IMR-90 (cell line): ENCODE results near the gene FAM180A. TPM values are rescaled to one million over a fixed set of nuclear protein-coding genes. Genes with fewer than 3 reads are reported as not detected.

Experiments
- ATAC-seq: fragments of 200-7000 bp; cut with Tn5 transposase; 2 replicates; pipeline ENCODE4 v1.9.1; 2020; ENCODE audit warnings: low read depth, mild to moderate bottlenecking, moderate library complexity
- Bru-seq: library from RNA; stranded (reverse); fragments of 400-500 nt; gene quantifications from one replicate; lab custom pipeline; 2021; lab: Mats Ljungman, UMichigan
- BruChase-seq, 2 experiments: library from RNA; stranded (reverse); fragments of 400-500 nt; gene quantifications; one replicate each; lab custom pipeline; 2021; lab: Mats Ljungman, UMichigan
- BruUV-seq: library from RNA; stranded (reverse); fragments of 400-500 nt; replicated peaks from 2 replicates; lab custom pipeline; 2021; lab: Mats Ljungman, UMichigan
- CTCF ChIA-PET: fragments of 300-600 bp; formaldehyde crosslinking; extraction: SDS; loops from one replicate; lab custom pipeline; 2021; ENCODE audit warnings: antibody characterized with exemption; lab: Yijun Ruan, JAX
- POLR2A ChIA-PET: fragments of 300-600 bp; sonication (Branson Sonifier 250); formaldehyde crosslinking; loops from one replicate; lab custom pipeline; 2022; ENCODE audit warnings: antibody characterized with exemption; ENCODE audit not compliant: unreplicated experiment; lab: Charles Lee
- DNase-seq: peaks from one replicate; pipeline ENCODE4 v3.0.0; 2013
- H2AFZ ChIP-seq: replicated peaks from 2 replicates; pipeline ENCODE3; 2013; ENCODE audit warnings: low read length, mild to moderate bottlenecking; ENCODE audit not compliant: poor library complexity
- H2AK5ac ChIP-seq: 2 replicates; pipeline ENCODE4 v1.6.1; 2013; ENCODE audit warnings: low read depth, low read length, inconsistent platforms
- H2AK9ac ChIP-seq: replicated peaks from 2 replicates; pipeline ENCODE3; 2013; ENCODE audit warnings: mild to moderate bottlenecking, low read depth, low read length, moderate library complexity; ENCODE audit not compliant: poor library complexity
- H2BK120ac ChIP-seq: 2 replicates; pipeline ENCODE4 v1.6.1; 2013; ENCODE audit warnings: low read depth, low read length, inconsistent platforms
- H2BK15ac ChIP-seq: 3 replicates; pipeline ENCODE4 v1.6.1; 2013; ENCODE audit warnings: low read depth, low read length, inconsistent platforms
- H2BK20ac ChIP-seq: 2 replicates; pipeline ENCODE4 v1.6.1; 2013; ENCODE audit warnings: low read depth, mild to moderate bottlenecking, inconsistent platforms, low read length, moderate library complexity
- H2BK5ac ChIP-seq: 2 replicates; pipeline ENCODE4 v1.6.1; 2013; ENCODE audit warnings: mild to moderate bottlenecking, low read depth, low read length, inconsistent platforms; ENCODE audit not compliant: poor library complexity, severe bottlenecking
- H3K14ac ChIP-seq: replicated peaks from 2 replicates; pipeline ENCODE4 v1.6.1; 2013; ENCODE audit warnings: low read depth, low read length, inconsistent platforms
- H3K18ac ChIP-seq: 2 replicates; pipeline ENCODE4 v1.6.1; 2013; ENCODE audit warnings: low read depth, low read length, control low read depth
- H3K23ac ChIP-seq: 2 replicates; pipeline ENCODE4 v1.6.1; 2013; ENCODE audit warnings: low read depth, low read length, inconsistent platforms
- H3K27ac ChIP-seq: 2 replicates; pipeline ENCODE4 v1.5.1; 2013; ENCODE audit warnings: mild to moderate bottlenecking, control low read depth, low read length; ENCODE audit not compliant: insufficient read depth
- H3K27me3 ChIP-seq: 2 replicates; pipeline ENCODE4 v1.6.1; 2013; ENCODE audit warnings: low read length; ENCODE audit not compliant: control insufficient read depth, insufficient read depth
- H3K36me3 ChIP-seq: 2 replicates; pipeline ENCODE4 v1.6.1; 2013; ENCODE audit warnings: low read length, mixed read lengths; ENCODE audit not compliant: control insufficient read depth, insufficient read depth
- H3K4ac ChIP-seq: 2 replicates; pipeline ENCODE4 v1.6.1; 2013; ENCODE audit warnings: low read depth, low read length, inconsistent platforms
- H3K4me1 ChIP-seq: 2 replicates; pipeline ENCODE4 v1.6.1; 2013; ENCODE audit warnings: low read length, mixed read lengths; ENCODE audit not compliant: control insufficient read depth, insufficient read depth
- H3K4me2 ChIP-seq: 2 replicates; pipeline ENCODE4 v1.6.1; 2013; ENCODE audit warnings: low read depth, mild to moderate bottlenecking, control low read depth, low read length, moderate library complexity
- H3K4me3 ChIP-seq: 2 replicates; pipeline ENCODE4 v1.5.1; 2013; ENCODE audit warnings: low read depth, mild to moderate bottlenecking, control low read depth, low read length, moderate library complexity; ENCODE audit not compliant: insufficient read depth
- H3K56ac ChIP-seq: 2 replicates; pipeline ENCODE4 v1.6.1; 2013; ENCODE audit warnings: low read length, inconsistent platforms; ENCODE audit not compliant: insufficient read depth; ENCODE audit errors: extremely low read depth
- H3K79me1 ChIP-seq, 2 experiments: 2 replicates each; pipeline ENCODE4 v1.6.1; 2013; ENCODE audit warnings: low read length in 2 of 2, inconsistent platforms in 1 of 2, low read depth in 1 of 2
- H3K9ac ChIP-seq: 2 replicates; pipeline ENCODE4 v1.6.1; 2013; ENCODE audit warnings: low read depth, low read length, control low read depth
- H3K9me1 ChIP-seq: 2 replicates; pipeline ENCODE4 v1.6.1; 2013; ENCODE audit warnings: low read length, inconsistent platforms; ENCODE audit not compliant: insufficient read depth
- H3K9me3 ChIP-seq: 2 replicates; pipeline ENCODE4 v1.6.1; 2013; ENCODE audit warnings: low read length; ENCODE audit not compliant: control insufficient read depth, insufficient read depth
- H4K20me1 ChIP-seq: 2 replicates; pipeline ENCODE4 v1.6.1; 2013; ENCODE audit warnings: low read length, inconsistent platforms; ENCODE audit not compliant: insufficient read depth
- H4K5ac ChIP-seq: 2 replicates; pipeline ENCODE4 v1.6.1; 2013; ENCODE audit warnings: mild to moderate bottlenecking, low read depth, low read length, control low read depth
- H4K8ac ChIP-seq, 2 experiments: 2 replicates each; pipeline ENCODE4 v1.6.1; 2013; ENCODE audit warnings: low read depth in 2 of 2, low read length in 2 of 2, control low read depth in 1 of 2, inconsistent platforms in 1 of 2
- H4K91ac ChIP-seq: 2 replicates; pipeline ENCODE4 v1.6.1; 2013; ENCODE audit warnings: low read depth, low read length, inconsistent platforms; ENCODE audit not compliant: insufficient read depth
- BHLHE40 ChIP-seq: fragments of 150-350 bp; IDR thresholded peaks from 2 replicates; pipeline ENCODE4 v1.6.1; 2016; ENCODE audit warnings: mild to moderate bottlenecking, low read depth, low read length
- CHD1 ChIP-seq: IDR thresholded peaks from 2 replicates; pipeline ENCODE4 v1.6.1; 2012; ENCODE audit warnings: low read depth, low read length, improper control_type of control experiment
- FOS ChIP-seq: fragments of 150-350 bp; IDR thresholded peaks from 2 replicates; pipeline ENCODE4 v1.6.1; 2016; ENCODE audit warnings: low read depth, low read length
- MAFK ChIP-seq: IDR thresholded peaks from 2 replicates; pipeline ENCODE4 v1.6.1; 2012; ENCODE audit warnings: low read depth, low read length, improper control_type of control experiment
- MAZ ChIP-seq: IDR thresholded peaks from 2 replicates; pipeline ENCODE4 v1.6.1; 2012; ENCODE audit warnings: low read depth, mild to moderate bottlenecking, low read length, improper control_type of control experiment, moderate library complexity, borderline replicate concordance
- MXI1 ChIP-seq: IDR thresholded peaks from 2 replicates; pipeline ENCODE4 v1.6.1; 2012; ENCODE audit warnings: low read depth, mild to moderate bottlenecking, low read length, moderate library complexity, borderline replicate concordance
- NFE2L2 ChIP-seq: fragments of 150-350 bp; IDR thresholded peaks from 2 replicates; pipeline ENCODE4 v1.6.1; 2016; ENCODE audit warnings: low read depth, mild to moderate bottlenecking, low read length
- POLR2A ChIP-seq: IDR thresholded peaks from 2 replicates; pipeline ENCODE4 v1.6.1; 2012; ENCODE audit warnings: mild to moderate bottlenecking, low read depth, low read length
- RAD21 ChIP-seq: IDR thresholded peaks from 2 replicates; pipeline ENCODE4 v1.6.1; 2012; ENCODE audit warnings: low read length, improper control_type of control experiment
- RFX5 ChIP-seq: IDR thresholded peaks from 2 replicates; pipeline ENCODE4 v1.8.0; 2012; ENCODE audit warnings: low read depth, mild to moderate bottlenecking, low read length, moderate library complexity
- SMC3 ChIP-seq: fragments of 150-350 bp; IDR thresholded peaks from 2 replicates; pipeline ENCODE4 v1.6.1; 2016; ENCODE audit warnings: low read depth, mild to moderate bottlenecking, antibody characterized with exemption, low read length, moderate library complexity
- WGBS, 2 experiments: methylation state at CpG; one replicate each; pipeline versions ENCODE4 v1.1.5 to v1.1.7; 2013; ENCODE audit warnings: missing lambda C conversion rate in 2 of 2; ENCODE audit not compliant: insufficient read length in 1 of 2; ENCODE audit errors: extremely low coverage in 2 of 2; 5-methylcytosine and 5-hydroxymethylcytosine counted together
- dilution Hi-C: fragments of 300-500 bp; cut with HindIII; formaldehyde crosslinking; loops from one replicate; pipeline ENCODE4 v1.14.3; 2018; ENCODE audit warnings: low sequenced_read_pairs; ENCODE audit not compliant: unreplicated experiment
- in situ Hi-C: fragments of 300-500 bp; cut with MboI; formaldehyde crosslinking; loops from 3 replicates; pipeline ENCODE4 v1.14.3; 2019; ENCODE audit warnings: low sequenced_read_pairs, inconsistent platforms, mixed read lengths
- intact Hi-C: fragments of 100-400 bp; cut with micrococcal nuclease; formaldehyde crosslinking; loops from 2 replicates; pipeline ENCODE4 v1.10.0; 2022
- long read RNA-seq: library from polyadenylated mRNA; unstranded; transcript quantifications from one replicate; pipeline ENCODE4 v2.0.0, GENCODE V29; 2021; ENCODE audit not compliant: unreplicated experiment
- polyA plus RNA-seq, 3 experiments: library from polyadenylated mRNA; depleted of rRNA; stranded (reverse); fragments of >200 nt; gene quantifications; 2 replicates each; pipeline ENCODE4 v1.2.3, GENCODE V29; 2012; ENCODE audit warnings: low replicate concordance in 1 of 3
- total RNA-seq: library from RNA; depleted of rRNA; stranded (reverse); fragments of >200 nt; gene quantifications from 2 replicates; pipeline ENCODE4 v1.2.3, GENCODE V29; 2012; rRNA removed
- TF ChIP-seq, protein P1 (sequence below): conservative IDR thresholded peaks from 2 replicates; pipeline ENCODE4 v1.5.1; 2012; ENCODE audit warnings: mild to moderate bottlenecking, low read depth, low read length, improper control_type of control experiment
- TF ChIP-seq, protein P2 (sequence below): fragments of 150-350 bp; IDR thresholded peaks from 2 replicates; pipeline ENCODE4 v1.6.1; 2017; ENCODE audit warnings: mild to moderate bottlenecking, antibody characterized with exemption, low read length, low read depth
- TF ChIP-seq, protein P3 (sequence below): fragments of 150-350 bp; IDR thresholded peaks from 2 replicates; pipeline ENCODE4 v1.6.1; 2016; ENCODE audit warnings: low read depth, mild to moderate bottlenecking, low read length, moderate library complexity, borderline replicate concordance

FAM180A gene
- total RNA-seq (1.3 and 1.4 TPM in 2 replicates), polyA plus RNA-seq (2012; rRNA removed) (2.0 and 2.2 TPM in 2 replicates), Bru-seq, nascent RNA (percentile 27 among the genes with signal in this experiment), BruChase-seq, experiment 1, labeled RNA remaining after a 6-hour chase (percentile 37 among the genes with signal in this experiment), BruChase-seq, experiment 2, labeled RNA remaining after a 2-hour chase (percentile 28 among the genes with signal in this experiment)
- polyA plus RNA-seq (2012; cell fraction: cytosol; rRNA removed), result 0.35 and 1.9 TPM in 2 replicates
- 0.73 and 1.5 TPM in 2 replicates for polyA plus RNA-seq (2012; cell fraction: nucleus; rRNA removed; ENCODE audit: low replicate concordance)
- long read RNA-seq, partial matches to known transcripts, result 0 of 2 reads
- long read RNA-seq, other reads (novel, unspliced or antisense), result 2 of 2 reads

DNA sequence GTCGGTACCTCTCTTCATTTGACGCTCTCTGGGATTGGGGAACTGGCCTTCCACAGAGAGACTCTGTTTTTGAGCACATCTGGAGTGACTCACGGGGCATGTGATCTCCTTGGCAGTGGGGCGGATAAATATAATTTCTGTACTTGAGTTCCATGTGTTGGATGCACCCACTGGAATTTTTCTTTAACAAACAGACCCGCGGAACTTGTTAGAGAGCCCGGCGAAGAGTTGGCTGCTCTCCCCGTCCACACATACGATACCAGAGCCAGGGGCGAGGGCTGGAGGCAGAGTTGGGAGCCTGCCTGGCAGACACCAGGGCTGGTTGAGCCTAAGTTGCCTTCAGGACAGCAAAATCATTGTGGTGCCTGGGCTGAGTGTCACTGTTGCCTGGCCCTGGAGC, at the start of gene FAM180A:
Gene FAM180A, minus strand, starts transcription at position 44 of the 400 bp plus-strand sequence. CDS start 233 bp downstream, outside the sequence.
- peak within 1 kb of the TSS; percentile 85 for H2BK5ac ChIP-seq
- H3K56ac ChIP-seq, result peak within 1 kb of the TSS; percentile 11; the same call in 1 of the 2 replicates
- in situ Hi-C loops (no loop called here), dilution Hi-C loops (no loop called here), intact Hi-C loops (no loop called here)
- H3K27me3 ChIP-seq, result no peaks in the 10 kb centered on the region
- H3K79me1 ChIP-seq, result peaks cover 0 to 9% of the 10 kb centered on the region in 2 experiments; a peak in 1 of 4 replicates
- peak within 1 kb of the TSS; percentile 91 for H2BK120ac ChIP-seq
- H3K9me3 ChIP-seq, result no peaks in the 10 kb centered on the region
- H4K91ac ChIP-seq, result peak within 1 kb of the TSS; percentile 79
- peak within 1 kb of the TSS; percentile 88 to 89 for H4K8ac ChIP-seq
- ChIA-PET CTCF (no interaction called here), POLR2A (no interaction called here)
- peaks cover 24% of the 10 kb centered on the region for H3K4me1 ChIP-seq
- H3K18ac ChIP-seq, result peak within 1 kb of the TSS; percentile 82
- no CpG with 5 or more reads among the region's 11 CpGs for WGBS, 2 experiments
- peak within 1 kb of the TSS; percentile 94 for H3K4ac ChIP-seq
- no peak within 1 kb of the TSS for H3K4me3 ChIP-seq
- peaks cover 25% of the 10 kb centered on the region for H3K9me1 ChIP-seq
- DNase-seq, result peak; percentile 85
- H3K14ac ChIP-seq, result peak within 1 kb of the TSS; percentile 87
- ATAC-seq, result peak; percentile 38
- H2AK5ac ChIP-seq, result peak within 1 kb of the TSS; percentile 92
- H3K27ac ChIP-seq, result peak within 1 kb of the TSS; percentile 90
- H2AFZ ChIP-seq, result peak within 1 kb of the TSS; percentile 94
- no TSS peak for BruUV-seq
- H2BK15ac ChIP-seq, result peak within 1 kb of the TSS; percentile 95; the same call in 2 of the 3 replicates
- peak within 1 kb of the TSS; percentile 31; the same call in 1 of the 2 replicates for H3K9ac ChIP-seq
- H3K36me3 ChIP-seq, result no peaks in the 10 kb centered on the region
- no peaks in the 10 kb centered on the region for H4K20me1 ChIP-seq
- H3K4me2 ChIP-seq, result peak within 1 kb of the TSS; percentile 34
- H3K23ac ChIP-seq, result peak within 1 kb of the TSS; percentile 83
- H2AK9ac ChIP-seq, result peak within 1 kb of the TSS; percentile 74
- peak within 1 kb of the TSS; percentile 93 for H2BK20ac ChIP-seq
- peak within 1 kb of the TSS; percentile 86 for H4K5ac ChIP-seq
- TF ChIP-seq MAFK, result no peak
- TF ChIP-seq, protein P1, sequence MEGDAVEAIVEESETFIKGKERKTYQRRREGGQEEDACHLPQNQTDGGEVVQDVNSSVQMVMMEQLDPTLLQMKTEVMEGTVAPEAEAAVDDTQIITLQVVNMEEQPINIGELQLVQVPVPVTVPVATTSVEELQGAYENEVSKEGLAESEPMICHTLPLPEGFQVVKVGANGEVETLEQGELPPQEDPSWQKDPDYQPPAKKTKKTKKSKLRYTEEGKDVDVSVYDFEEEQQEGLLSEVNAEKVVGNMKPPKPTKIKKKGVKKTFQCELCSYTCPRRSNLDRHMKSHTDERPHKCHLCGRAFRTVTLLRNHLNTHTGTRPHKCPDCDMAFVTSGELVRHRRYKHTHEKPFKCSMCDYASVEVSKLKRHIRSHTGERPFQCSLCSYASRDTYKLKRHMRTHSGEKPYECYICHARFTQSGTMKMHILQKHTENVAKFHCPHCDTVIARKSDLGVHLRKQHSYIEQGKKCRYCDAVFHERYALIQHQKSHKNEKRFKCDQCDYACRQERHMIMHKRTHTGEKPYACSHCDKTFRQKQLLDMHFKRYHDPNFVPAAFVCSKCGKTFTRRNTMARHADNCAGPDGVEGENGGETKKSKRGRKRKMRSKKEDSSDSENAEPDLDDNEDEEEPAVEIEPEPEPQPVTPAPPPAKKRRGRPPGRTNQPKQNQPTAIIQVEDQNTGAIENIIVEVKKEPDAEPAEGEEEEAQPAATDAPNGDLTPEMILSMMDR, result no peak
- TF ChIP-seq RFX5, result no peak
- TF ChIP-seq SMC3, result no peak
- TF ChIP-seq, protein P2, sequence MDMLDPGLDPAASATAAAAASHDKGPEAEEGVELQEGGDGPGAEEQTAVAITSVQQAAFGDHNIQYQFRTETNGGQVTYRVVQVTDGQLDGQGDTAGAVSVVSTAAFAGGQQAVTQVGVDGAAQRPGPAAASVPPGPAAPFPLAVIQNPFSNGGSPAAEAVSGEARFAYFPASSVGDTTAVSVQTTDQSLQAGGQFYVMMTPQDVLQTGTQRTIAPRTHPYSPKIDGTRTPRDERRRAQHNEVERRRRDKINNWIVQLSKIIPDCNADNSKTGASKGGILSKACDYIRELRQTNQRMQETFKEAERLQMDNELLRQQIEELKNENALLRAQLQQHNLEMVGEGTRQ, result peak; percentile 84
- TF ChIP-seq, protein P3, sequence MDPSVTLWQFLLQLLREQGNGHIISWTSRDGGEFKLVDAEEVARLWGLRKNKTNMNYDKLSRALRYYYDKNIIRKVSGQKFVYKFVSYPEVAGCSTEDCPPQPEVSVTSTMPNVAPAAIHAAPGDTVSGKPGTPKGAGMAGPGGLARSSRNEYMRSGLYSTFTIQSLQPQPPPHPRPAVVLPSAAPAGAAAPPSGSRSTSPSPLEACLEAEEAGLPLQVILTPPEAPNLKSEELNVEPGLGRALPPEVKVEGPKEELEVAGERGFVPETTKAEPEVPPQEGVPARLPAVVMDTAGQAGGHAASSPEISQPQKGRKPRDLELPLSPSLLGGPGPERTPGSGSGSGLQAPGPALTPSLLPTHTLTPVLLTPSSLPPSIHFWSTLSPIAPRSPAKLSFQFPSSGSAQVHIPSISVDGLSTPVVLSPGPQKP, result no peak
- TF ChIP-seq MXI1, result no peak
- no peak for TF ChIP-seq POLR2A
- 0 out of 2 replicates have a peak, but pooled peaks have one; percentile 34 for TF ChIP-seq FOS
- TF ChIP-seq CHD1, result no peak
- TF ChIP-seq NFE2L2, result no peak
- TF ChIP-seq MAZ, result no peak
- TF ChIP-seq RAD21, result no peak
- TF ChIP-seq BHLHE40, result peak; percentile 28; the same call in 1 of the 2 replicates
